Measurements from ENCODE around the gene CAMSAP3. TPM values are rescaled to one million over a fixed set of nuclear protein-coding genes. Genes with fewer than 3 reads are reported as not detected.

CAMSAP3 gene
- total and polyA plus RNA-seq, 2 donors from 2014 or later, result 18.5 to 19.3 TPM

DNA sequence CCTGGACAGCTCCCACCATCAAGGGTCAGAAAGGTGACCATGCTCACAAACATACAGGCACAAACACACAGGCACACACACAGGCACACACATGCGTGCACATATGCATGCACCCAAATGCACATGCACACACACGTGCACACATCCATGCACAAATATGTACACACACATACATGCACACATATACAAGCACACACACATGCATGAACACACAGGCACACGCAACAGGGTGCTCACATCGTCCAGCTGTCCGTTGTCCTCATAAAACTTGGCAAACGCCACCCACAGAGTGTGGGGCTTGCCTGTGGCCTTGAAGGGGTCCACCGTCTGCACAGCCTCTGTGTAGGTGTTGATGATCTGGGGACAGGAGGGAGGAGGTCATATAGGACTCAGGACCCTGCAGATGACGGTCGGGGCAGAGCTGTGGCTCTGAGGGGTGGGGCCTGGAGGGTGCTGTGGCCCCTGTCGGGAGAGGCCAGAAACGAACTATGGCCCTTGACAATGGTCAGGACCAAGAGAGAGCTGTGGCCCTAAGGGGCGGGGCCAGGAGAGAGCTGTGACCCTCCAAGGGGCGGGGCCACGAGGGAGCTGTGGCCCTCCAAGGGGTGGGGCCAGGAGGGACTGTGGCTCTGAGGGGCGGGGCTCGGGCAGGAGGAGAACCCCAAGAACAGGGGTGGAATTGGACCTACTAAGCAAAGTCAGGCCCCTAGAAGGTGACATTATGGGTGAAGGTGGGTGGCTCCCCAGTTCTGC, 27.4 kb downstream of the CAMSAP3 start:
- Histone ChIP-seq H3K27me3 (ENCODE audit: control insufficient read depth, insufficient read depth, low read length) (no peaks in the 10 kb centered on the region), H3K4me1 (ENCODE audit: control insufficient read depth in 2 of 3, insufficient read depth in 2 of 3, low read depth in 1 of 3, low read length in 3 of 3) (peaks cover 0 to 21% (median 6%) of the 10 kb centered on the region in 3 donors), H3K9ac (ENCODE audit: low read length in 3 of 3) (no peak overlapping the region), H3K27ac (ENCODE audit: low read depth in 2 of 2, low read length in 2 of 2) (no peak overlapping the region), H3K4me3 (ENCODE audit: low read length in 3 of 3) (no peak overlapping the region), H3K36me3 (ENCODE audit: control insufficient read depth in 2 of 3, insufficient read depth in 3 of 3, low read length in 3 of 3) (peaks cover 6 to 44% (median 20%) of the 10 kb centered on the region in 3 donors), H3K9me3 (ENCODE audit: control insufficient read depth in 2 of 3, insufficient read depth in 1 of 3, low read length in 3 of 3) (no peaks in the 10 kb centered on the region)
- DNase-seq (no peak), FAIRE-seq (no peak)
- intact Hi-C loops (cut with DNase I), result no loop called here
- TF ChIP-seq, protein P1, sequence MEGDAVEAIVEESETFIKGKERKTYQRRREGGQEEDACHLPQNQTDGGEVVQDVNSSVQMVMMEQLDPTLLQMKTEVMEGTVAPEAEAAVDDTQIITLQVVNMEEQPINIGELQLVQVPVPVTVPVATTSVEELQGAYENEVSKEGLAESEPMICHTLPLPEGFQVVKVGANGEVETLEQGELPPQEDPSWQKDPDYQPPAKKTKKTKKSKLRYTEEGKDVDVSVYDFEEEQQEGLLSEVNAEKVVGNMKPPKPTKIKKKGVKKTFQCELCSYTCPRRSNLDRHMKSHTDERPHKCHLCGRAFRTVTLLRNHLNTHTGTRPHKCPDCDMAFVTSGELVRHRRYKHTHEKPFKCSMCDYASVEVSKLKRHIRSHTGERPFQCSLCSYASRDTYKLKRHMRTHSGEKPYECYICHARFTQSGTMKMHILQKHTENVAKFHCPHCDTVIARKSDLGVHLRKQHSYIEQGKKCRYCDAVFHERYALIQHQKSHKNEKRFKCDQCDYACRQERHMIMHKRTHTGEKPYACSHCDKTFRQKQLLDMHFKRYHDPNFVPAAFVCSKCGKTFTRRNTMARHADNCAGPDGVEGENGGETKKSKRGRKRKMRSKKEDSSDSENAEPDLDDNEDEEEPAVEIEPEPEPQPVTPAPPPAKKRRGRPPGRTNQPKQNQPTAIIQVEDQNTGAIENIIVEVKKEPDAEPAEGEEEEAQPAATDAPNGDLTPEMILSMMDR (IDR thresholded peaks at IDR 0.05; ENCODE audit: borderline replicate concordance, extremely low read depth, insufficient read depth), result no peak

DNA sequence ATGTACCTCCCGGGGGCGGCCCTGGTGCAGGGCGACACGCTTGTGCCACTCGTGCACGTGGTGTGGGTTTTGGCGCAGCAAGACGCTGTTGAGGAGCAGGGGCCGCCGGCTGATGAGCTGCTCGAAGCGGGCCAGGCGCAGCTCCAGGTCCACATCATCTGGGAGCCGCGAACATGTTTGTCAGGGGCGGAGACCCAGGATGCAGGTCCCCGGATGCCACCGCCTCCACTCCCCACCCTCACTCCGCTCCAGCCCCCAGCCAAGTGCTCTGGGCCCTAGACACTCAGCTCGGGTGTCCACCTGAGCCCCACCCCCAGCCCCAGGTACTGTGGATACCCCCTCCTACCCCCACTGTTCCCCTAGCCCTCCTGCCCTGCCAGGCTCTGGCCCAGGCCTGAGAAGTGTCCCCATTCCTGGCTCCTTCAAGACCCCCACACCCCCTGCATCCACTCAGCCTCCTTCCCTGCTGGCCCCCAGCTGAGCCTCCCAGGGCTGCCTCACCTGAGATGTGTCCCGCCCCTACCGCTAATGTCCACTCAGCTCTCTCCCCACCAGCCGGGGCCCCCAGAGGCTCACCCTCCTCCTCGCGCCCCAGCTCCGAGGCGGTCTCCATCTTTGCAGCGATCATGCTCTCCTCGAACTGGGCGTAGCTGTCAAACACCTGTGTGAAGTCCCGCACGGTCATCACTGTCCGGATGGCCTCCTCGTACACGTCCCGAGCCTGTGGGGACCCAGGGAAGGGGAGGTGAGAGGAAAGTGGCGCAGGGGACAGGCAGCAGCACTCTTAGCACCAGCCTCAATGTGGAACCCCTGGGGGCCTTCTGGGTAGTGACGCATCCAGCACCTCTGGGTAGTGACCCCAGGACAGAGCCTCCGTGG, 28.3 kb downstream of the CAMSAP3 start:
- no peaks in the 10 kb centered on the region for H3K27me3 ChIP-seq (ENCODE audit: control insufficient read depth, insufficient read depth, low read length)
- peaks cover 0 to 20% (median 0%) of the 10 kb centered on the region in 3 donors for H3K4me1 ChIP-seq (ENCODE audit: control insufficient read depth in 2 of 3, insufficient read depth in 2 of 3, low read depth in 1 of 3, low read length in 3 of 3)
- DNase-seq (no peak), FAIRE-seq (no peak)
- H3K36me3 ChIP-seq (ENCODE audit: control insufficient read depth in 2 of 3, insufficient read depth in 3 of 3, low read length in 3 of 3), result peaks cover 6 to 44% (median 20%) of the 10 kb centered on the region in 3 donors
- H3K4me3 ChIP-seq (ENCODE audit: low read length in 3 of 3), result no peak overlapping the region
- no peak overlapping the region for H3K27ac ChIP-seq (ENCODE audit: low read depth in 2 of 2, low read length in 2 of 2)
- intact Hi-C loops (cut with DNase I), result no loop called here
- H3K9ac ChIP-seq (ENCODE audit: low read length in 3 of 3), result no peak overlapping the region
- TF ChIP-seq, protein P1 (IDR thresholded peaks at IDR 0.05; ENCODE audit: borderline replicate concordance, extremely low read depth, insufficient read depth), result no peak
- H3K9me3 ChIP-seq (ENCODE audit: control insufficient read depth in 2 of 3, insufficient read depth in 1 of 3, low read length in 3 of 3), result no peaks in the 10 kb centered on the region

DNA sequence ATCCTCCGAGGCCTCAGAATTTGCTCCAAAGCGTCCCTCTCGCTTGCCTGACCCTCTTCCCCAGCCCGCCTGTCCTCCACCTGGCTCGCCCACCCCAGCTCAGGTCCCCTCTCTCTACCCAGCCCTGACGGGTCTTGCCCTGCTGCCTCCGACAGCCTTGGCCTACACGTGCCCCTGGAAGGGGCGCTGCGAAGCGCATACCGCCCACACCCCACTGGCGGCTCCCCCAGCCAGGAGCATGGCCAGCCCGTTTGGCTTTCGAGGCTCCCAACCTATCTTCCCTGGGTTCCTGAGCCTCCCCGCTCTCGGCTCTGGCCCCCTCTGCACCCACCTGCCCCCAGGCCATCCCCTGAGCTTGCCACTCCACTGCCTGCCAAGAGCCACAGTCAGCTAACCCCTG, 29.1 kb downstream of the CAMSAP3 start:
- H3K27ac ChIP-seq (ENCODE audit: low read depth in 2 of 2, low read length in 2 of 2), result no peak overlapping the region
- no peaks in the 10 kb centered on the region for H3K9me3 ChIP-seq (ENCODE audit: control insufficient read depth in 2 of 3, insufficient read depth in 1 of 3, low read length in 3 of 3)
- H3K9ac ChIP-seq (ENCODE audit: low read length in 3 of 3), result no peak overlapping the region
- H3K27me3 ChIP-seq (ENCODE audit: control insufficient read depth, insufficient read depth, low read length), result no peaks in the 10 kb centered on the region
- H3K4me1 ChIP-seq (ENCODE audit: control insufficient read depth in 2 of 3, insufficient read depth in 2 of 3, low read depth in 1 of 3, low read length in 3 of 3), result peaks cover 0 to 15% (median 0%) of the 10 kb centered on the region in 3 donors
- peaks cover 6 to 44% (median 20%) of the 10 kb centered on the region in 3 donors for H3K36me3 ChIP-seq (ENCODE audit: control insufficient read depth in 2 of 3, insufficient read depth in 3 of 3, low read length in 3 of 3)
- TF ChIP-seq, protein P1 (IDR thresholded peaks at IDR 0.05; ENCODE audit: borderline replicate concordance, extremely low read depth, insufficient read depth), result no peak
- DNase-seq (no peak), FAIRE-seq (no peak)
- H3K4me3 ChIP-seq (ENCODE audit: low read length in 3 of 3), result no peak overlapping the region
- intact Hi-C loops (cut with DNase I), result no loop called here
